ENCODE data around the gene OR8K5. TPM values are rescaled to one million over a fixed set of nuclear protein-coding genes. Genes with fewer than 3 reads are reported as not detected.
A peak's percentile ranks its signal among the peaks of the same experiment; 100 is the strongest.

The OR8K5 gene, protein sequence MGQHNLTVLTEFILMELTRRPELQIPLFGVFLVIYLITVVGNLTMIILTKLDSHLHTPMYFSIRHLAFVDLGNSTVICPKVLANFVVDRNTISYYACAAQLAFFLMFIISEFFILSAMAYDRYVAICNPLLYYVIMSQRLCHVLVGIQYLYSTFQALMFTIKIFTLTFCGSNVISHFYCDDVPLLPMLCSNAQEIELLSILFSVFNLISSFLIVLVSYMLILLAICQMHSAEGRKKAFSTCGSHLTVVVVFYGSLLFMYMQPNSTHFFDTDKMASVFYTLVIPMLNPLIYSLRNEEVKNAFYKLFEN
- polyA plus RNA-seq: not detected
- long read RNA-seq, donor 1: 0 reads
- long read RNA-seq, donor 2: 0 reads
- long read RNA-seq, donor 3: 0 reads
- long read RNA-seq, donor 4: 0 reads
- long read RNA-seq, donor 5: 0 reads
- long read RNA-seq, donor 6: 0 reads
- long read RNA-seq, donor 7: 0 reads
- long read RNA-seq, donor 8: 0 reads
- long read RNA-seq, donor 9: 0 reads
- long read RNA-seq, donor 10: 0 reads
- long read RNA-seq, donor 11: 0 reads

DNA sequence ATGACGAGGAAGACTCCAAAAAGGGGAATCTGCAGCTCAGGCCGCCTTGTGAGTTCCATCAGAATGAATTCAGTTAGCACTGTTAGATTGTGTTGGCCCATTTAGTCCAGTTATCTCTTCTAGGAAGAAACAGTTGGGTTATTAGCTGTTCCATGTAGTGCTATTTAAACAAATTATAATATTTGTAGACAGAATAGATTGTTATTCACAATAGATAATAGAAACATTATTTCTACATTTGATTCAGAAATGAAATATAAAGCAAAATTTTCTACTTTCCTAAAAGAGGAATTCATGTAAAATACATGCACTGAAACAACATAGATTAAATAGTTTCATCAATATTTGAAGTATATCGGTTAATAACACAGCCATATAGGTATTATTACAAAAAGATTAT, at the start of gene OR8K5:
OR8K5 (minus strand) TSS at position 101 of the 400 bp plus-strand sequence; CDS start at position 101, 0 bp downstream.
- 82% methylated on average over 1 of the region's 3 CpGs for WGBS (ENCODE audit: insufficient coverage, low lambda C conversion rate)
- Histone ChIP-seq H3K4me3 (ENCODE audit: low read length) (no peak within 1 kb of the TSS), H3K36me3 (ENCODE audit: control insufficient read depth, insufficient read depth, low read length) (no peaks in the 10 kb centered on the region), H3K27me3 (ENCODE audit: control insufficient read depth, insufficient read depth, low read length) (no peaks in the 10 kb centered on the region), H3K27ac (ENCODE audit: low read length) (no peak within 1 kb of the TSS), H3K9me3 (ENCODE audit: control insufficient read depth, low read depth, low read length) (no peaks in the 10 kb centered on the region), H3K4me1 (ENCODE audit: control insufficient read depth, insufficient read depth, low read length) (no peaks in the 10 kb centered on the region)
- DNase-seq: no peak

DNA sequence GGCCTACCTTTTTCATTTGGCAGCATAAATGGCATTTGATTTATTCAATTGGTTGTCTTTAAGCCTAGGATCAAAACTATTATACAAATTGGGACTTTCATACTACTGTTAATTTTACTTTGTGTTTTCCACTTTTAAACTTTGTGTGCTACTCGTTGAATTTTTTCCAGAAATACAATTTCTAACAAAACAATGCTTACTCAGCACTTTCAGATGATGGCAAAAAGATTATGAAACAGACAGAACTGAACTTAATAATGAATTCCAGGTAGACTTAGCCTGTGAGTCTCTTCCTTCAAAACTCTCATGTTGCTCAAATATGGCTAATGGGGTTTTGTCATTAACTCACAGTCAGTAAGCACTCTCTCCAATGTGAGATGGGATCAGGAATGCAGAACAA, 47.7 kb upstream of the OR8K5 start:
- no peak for DNase-seq
- H3K36me3 ChIP-seq (ENCODE audit: control insufficient read depth, insufficient read depth, low read length): no peaks in the 10 kb centered on the region
- H3K4me1 ChIP-seq (ENCODE audit: control insufficient read depth, insufficient read depth, low read length): no peaks in the 10 kb centered on the region
- WGBS (ENCODE audit: insufficient coverage, low lambda C conversion rate): 50% methylated on average over 1 of the region's 1 CpG
- H3K27me3 ChIP-seq (ENCODE audit: control insufficient read depth, insufficient read depth, low read length): no peaks in the 10 kb centered on the region
- no peak overlapping the region for H3K4me3 ChIP-seq (ENCODE audit: low read length)
- H3K9me3 ChIP-seq (ENCODE audit: control insufficient read depth, low read depth, low read length): no peaks in the 10 kb centered on the region
- H3K27ac ChIP-seq (ENCODE audit: low read length): no peak overlapping the region

DNA sequence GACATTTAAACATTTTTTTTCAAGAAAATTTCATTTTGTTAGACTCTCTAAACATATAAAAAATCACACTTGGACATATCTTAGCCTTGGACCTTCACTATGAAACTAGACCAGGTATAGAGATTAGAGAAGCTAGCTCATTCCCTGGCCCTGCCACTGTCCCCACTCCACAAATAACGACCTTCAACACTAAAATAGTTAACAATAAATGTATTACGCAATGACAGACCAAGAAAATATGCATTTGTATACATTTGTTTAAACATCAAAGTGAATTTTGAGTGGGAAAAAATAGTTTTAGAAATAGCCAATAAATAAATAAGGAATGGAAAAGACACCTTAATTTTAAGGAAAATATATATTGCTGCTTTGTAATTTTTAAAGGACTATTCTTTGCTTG, 37.2 kb upstream of the OR8K5 start:
- H3K4me3 ChIP-seq (ENCODE audit: low read length): no peak overlapping the region
- DNase-seq: no peak
- WGBS (ENCODE audit: insufficient coverage, low lambda C conversion rate): 70% methylated on average over 2 of the region's 2 CpGs
- H3K36me3 ChIP-seq (ENCODE audit: control insufficient read depth, insufficient read depth, low read length): no peaks in the 10 kb centered on the region
- H3K27ac ChIP-seq (ENCODE audit: low read length): no peak overlapping the region
- no peaks in the 10 kb centered on the region for H3K9me3 ChIP-seq (ENCODE audit: control insufficient read depth, low read depth, low read length)
- no peaks in the 10 kb centered on the region for H3K27me3 ChIP-seq (ENCODE audit: control insufficient read depth, insufficient read depth, low read length)
- H3K4me1 ChIP-seq (ENCODE audit: control insufficient read depth, insufficient read depth, low read length): no peaks in the 10 kb centered on the region

DNA sequence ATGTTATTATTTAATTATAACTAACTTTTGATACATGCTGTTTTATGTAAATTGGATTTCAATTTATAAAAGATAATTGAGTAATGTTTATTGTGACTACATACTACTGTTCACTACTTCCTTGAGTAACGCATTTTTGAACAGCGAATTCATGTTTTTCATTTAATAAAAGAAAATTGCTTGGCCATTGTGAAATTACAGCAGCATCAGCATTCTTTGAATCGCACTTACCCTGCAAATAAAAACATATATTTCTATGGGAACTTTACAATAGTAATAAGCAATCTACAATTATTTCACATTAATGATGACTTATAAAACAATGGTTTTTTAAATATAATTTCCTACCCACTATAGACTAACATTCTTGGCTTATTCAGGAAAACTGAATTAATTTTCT, 36.6 kb upstream of the OR8K5 start:
- 95% methylated on average over 2 of the region's 3 CpGs for WGBS (ENCODE audit: insufficient coverage, low lambda C conversion rate)
- no peak overlapping the region for H3K4me3 ChIP-seq (ENCODE audit: low read length)

DNA sequence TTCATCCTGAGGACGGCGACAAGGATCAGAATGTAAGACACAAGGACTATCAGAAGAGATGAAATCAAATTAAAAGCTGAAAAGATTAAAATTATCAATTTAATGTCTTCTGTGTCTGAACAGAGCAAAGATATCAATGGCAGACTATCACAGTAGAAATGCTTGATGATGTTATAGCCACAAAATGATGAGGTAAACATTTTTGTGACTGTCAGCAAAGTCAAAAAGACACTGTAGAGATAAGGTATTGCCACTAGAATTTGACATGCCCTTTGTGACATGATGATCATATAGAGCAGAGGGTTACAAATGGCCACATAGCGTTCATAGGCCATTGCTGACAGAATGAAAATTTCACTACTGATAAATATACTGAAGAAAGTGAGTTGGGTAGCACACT, 28.5 kb upstream of the OR8K5 start:
- Histone ChIP-seq H3K36me3 (ENCODE audit: control insufficient read depth, insufficient read depth, low read length) (no peaks in the 10 kb centered on the region), H3K27ac (ENCODE audit: low read length) (no peak overlapping the region), H3K4me1 (ENCODE audit: control insufficient read depth, insufficient read depth, low read length) (no peaks in the 10 kb centered on the region), H3K27me3 (ENCODE audit: control insufficient read depth, insufficient read depth, low read length) (no peaks in the 10 kb centered on the region), H3K9me3 (ENCODE audit: control insufficient read depth, low read depth, low read length) (peaks cover 14% of the 10 kb centered on the region), H3K4me3 (ENCODE audit: low read length) (no peak overlapping the region)
- no CpG with 5 or more reads among the region's 3 CpGs for WGBS (ENCODE audit: insufficient coverage, low lambda C conversion rate)
- no peak for DNase-seq

More for the DNA sequence above, 36.6 kb upstream of the OR8K5 start:
- DNase-seq: no peak
- Histone ChIP-seq H3K9me3 (ENCODE audit: control insufficient read depth, low read depth, low read length) (peaks cover 5% of the 10 kb centered on the region), H3K27ac (ENCODE audit: low read length) (no peak overlapping the region), H3K27me3 (ENCODE audit: control insufficient read depth, insufficient read depth, low read length) (no peaks in the 10 kb centered on the region), H3K4me1 (ENCODE audit: control insufficient read depth, insufficient read depth, low read length) (no peaks in the 10 kb centered on the region), H3K36me3 (ENCODE audit: control insufficient read depth, insufficient read depth, low read length) (no peaks in the 10 kb centered on the region)

DNA sequence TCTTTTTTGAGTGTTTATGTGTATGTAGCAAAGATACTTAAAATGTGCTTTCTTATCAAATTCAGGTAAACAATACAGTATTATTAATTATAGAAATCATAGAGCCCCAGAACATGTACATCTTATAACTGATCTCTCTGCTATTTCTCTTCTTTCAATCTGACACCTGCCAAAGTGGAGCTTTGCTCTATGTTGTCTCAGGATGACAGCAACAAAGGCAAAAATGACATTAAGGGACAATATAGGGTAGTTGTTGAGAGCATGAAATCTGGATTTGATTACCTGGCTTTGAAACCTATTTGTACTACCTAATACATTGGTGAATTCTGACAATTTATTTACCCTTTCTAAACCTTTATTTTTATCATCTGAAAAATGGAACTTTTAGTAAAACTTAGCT, 23.3 kb upstream of the OR8K5 start:
- Histone ChIP-seq H3K4me3 (ENCODE audit: low read length) (no peak overlapping the region), H3K4me1 (ENCODE audit: control insufficient read depth, insufficient read depth, low read length) (no peaks in the 10 kb centered on the region), H3K9me3 (ENCODE audit: control insufficient read depth, low read depth, low read length) (no peaks in the 10 kb centered on the region), H3K36me3 (ENCODE audit: control insufficient read depth, insufficient read depth, low read length) (no peaks in the 10 kb centered on the region), H3K27me3 (ENCODE audit: control insufficient read depth, insufficient read depth, low read length) (no peaks in the 10 kb centered on the region), H3K27ac (ENCODE audit: low read length) (no peak overlapping the region)
- no peak for DNase-seq

DNA sequence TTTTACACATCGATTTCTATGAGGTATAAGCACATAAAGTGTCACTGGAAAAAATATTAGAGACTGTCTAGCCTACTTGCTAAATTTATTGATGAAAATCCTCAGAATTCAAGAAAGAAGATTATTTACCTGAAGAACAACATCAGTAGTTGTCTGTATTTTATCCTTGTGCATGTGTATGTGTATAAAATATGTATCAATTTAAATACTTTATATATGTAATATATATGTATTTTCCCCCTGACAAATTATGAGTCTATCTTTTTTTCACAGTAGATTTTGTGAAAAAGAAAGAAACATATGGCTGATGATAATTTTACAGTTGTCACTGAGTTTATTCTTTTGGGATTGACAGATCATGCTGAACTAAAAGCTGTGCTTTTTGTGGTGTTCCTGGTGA, 16.2 kb upstream of the OR8K5 start, which contains the start of gene OR5J2:
OR5J2 (plus strand) TSS at position 301 of the 400 bp plus-strand sequence; CDS start at position 301, 0 bp downstream.
- DNase-seq: no peak
- H3K4me1 ChIP-seq (ENCODE audit: control insufficient read depth, insufficient read depth, low read length): no peaks in the 10 kb centered on the region
- H3K4me3 ChIP-seq (ENCODE audit: low read length): no peak within 1 kb of the TSS
- H3K27ac ChIP-seq (ENCODE audit: low read length): no peak within 1 kb of the TSS
- no peaks in the 10 kb centered on the region for H3K36me3 ChIP-seq (ENCODE audit: control insufficient read depth, insufficient read depth, low read length)
- no peaks in the 10 kb centered on the region for H3K9me3 ChIP-seq (ENCODE audit: control insufficient read depth, low read depth, low read length)
- no peaks in the 10 kb centered on the region for H3K27me3 ChIP-seq (ENCODE audit: control insufficient read depth, insufficient read depth, low read length)
- no CpG with 5 or more reads among the region's 1 CpG for WGBS (ENCODE audit: insufficient coverage, low lambda C conversion rate)

DNA sequence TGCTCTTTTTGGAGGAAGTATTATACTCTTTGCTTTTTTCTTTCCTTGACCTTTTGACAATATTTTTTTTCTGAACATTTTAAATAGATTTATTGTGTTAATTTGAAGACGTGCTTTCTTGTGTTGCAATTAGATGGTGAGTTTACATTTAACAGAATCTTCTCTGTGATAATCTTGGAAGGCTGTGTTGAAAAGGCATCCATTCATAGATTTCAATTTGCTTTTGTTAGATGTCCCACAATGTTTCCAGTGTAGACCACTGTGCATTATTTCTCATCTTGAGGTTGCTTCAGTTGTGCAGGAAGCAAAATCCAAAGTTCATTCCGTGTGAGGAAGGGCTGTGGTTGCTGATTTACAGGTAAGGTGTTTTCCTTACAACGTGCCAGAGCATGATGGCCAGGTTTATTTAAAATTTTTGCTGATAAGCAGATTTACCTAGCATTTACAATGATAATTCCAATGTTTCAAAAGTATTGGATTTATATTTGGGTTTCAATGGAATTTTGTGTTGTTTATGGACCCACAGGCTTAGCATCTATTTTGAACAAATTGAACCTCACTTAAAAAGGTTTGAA, 12.2 kb upstream of the OR8K5 start:
- no peaks in the 10 kb centered on the region for H3K36me3 ChIP-seq (ENCODE audit: control insufficient read depth, insufficient read depth, low read length)
- peak overlapping the region; percentile 4 for H3K27ac ChIP-seq (ENCODE audit: low read length)
- no peak overlapping the region for H3K4me3 ChIP-seq (ENCODE audit: low read length)
- H3K27me3 ChIP-seq (ENCODE audit: control insufficient read depth, insufficient read depth, low read length): no peaks in the 10 kb centered on the region
- no peaks in the 10 kb centered on the region for H3K4me1 ChIP-seq (ENCODE audit: control insufficient read depth, insufficient read depth, low read length)
- no peaks in the 10 kb centered on the region for H3K9me3 ChIP-seq (ENCODE audit: control insufficient read depth, low read depth, low read length)
- WGBS (ENCODE audit: insufficient coverage, low lambda C conversion rate): 20% methylated on average over 1 of the region's 3 CpGs
- DNase-seq: peak; percentile 65 to 84

DNA sequence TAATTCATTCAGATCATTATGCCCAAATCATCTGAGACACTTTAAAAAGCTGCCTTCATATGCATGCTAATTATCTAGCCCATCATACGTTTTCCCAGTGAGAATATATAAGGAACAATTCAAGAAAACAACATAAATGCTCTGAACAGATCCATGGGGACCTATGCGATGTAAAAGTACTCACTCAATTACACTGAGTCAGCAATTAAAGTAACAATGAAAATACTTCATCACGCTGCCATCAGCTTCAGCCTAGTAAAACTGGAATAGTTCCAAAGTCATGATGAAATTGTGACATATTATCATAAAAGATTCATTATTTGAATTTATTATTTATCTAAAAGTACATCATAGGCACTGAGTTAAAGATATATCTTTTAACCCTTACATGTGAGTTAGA, 3.7 kb upstream of the OR8K5 start:
- Histone ChIP-seq H3K27ac (ENCODE audit: low read length) (no peak overlapping the region), H3K27me3 (ENCODE audit: control insufficient read depth, insufficient read depth, low read length) (no peaks in the 10 kb centered on the region), H3K36me3 (ENCODE audit: control insufficient read depth, insufficient read depth, low read length) (no peaks in the 10 kb centered on the region), H3K4me1 (ENCODE audit: control insufficient read depth, insufficient read depth, low read length) (no peaks in the 10 kb centered on the region), H3K4me3 (ENCODE audit: low read length) (no peak overlapping the region), H3K9me3 (ENCODE audit: control insufficient read depth, low read depth, low read length) (no peaks in the 10 kb centered on the region)
- DNase-seq: no peak
- 100% methylated on average over 2 of the region's 3 CpGs for WGBS (ENCODE audit: insufficient coverage, low lambda C conversion rate)

DNA sequence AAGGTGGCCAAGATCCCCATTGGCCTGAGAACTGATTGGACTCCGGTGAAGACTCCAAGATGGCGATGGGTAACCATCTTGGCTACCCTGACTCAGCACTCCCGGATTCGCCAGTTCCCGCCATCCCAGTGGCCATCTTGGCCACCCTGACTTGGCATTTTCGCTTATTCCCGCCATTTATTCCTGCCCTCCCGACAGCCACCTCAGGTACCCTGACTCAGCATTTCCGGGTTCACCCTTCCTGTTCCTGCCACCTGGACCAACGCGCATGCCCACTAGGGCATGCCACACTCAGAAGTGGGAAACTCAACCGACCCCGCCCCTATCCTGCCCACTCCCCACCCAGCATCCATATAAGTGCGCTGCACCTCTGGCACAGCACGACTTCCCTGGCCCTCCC, 7.8 kb downstream of the OR8K5 start:
- WGBS (ENCODE audit: insufficient coverage, low lambda C conversion rate): 96% methylated on average over 5 of the region's 15 CpGs
- Histone ChIP-seq H3K9me3 (ENCODE audit: control insufficient read depth, low read depth, low read length) (no peaks in the 10 kb centered on the region), H3K36me3 (ENCODE audit: control insufficient read depth, insufficient read depth, low read length) (no peaks in the 10 kb centered on the region), H3K4me3 (ENCODE audit: low read length) (no peak overlapping the region), H3K27ac (ENCODE audit: low read length) (no peak overlapping the region), H3K27me3 (ENCODE audit: control insufficient read depth, insufficient read depth, low read length) (no peaks in the 10 kb centered on the region), H3K4me1 (ENCODE audit: control insufficient read depth, insufficient read depth, low read length) (no peaks in the 10 kb centered on the region)
- no peak for DNase-seq

Data from large intestine (tissue), 12 donors.